DMS 273 (cell line): ENCODE measurements around the gene ACP1.

Experiments
- DNase-seq: peaks from one replicate; lab custom pipeline; 2025; ENCODE audit not compliant: unreplicated experiment; lab: John Stamatoyannopoulos, UW

Gene ACP1

DNA sequence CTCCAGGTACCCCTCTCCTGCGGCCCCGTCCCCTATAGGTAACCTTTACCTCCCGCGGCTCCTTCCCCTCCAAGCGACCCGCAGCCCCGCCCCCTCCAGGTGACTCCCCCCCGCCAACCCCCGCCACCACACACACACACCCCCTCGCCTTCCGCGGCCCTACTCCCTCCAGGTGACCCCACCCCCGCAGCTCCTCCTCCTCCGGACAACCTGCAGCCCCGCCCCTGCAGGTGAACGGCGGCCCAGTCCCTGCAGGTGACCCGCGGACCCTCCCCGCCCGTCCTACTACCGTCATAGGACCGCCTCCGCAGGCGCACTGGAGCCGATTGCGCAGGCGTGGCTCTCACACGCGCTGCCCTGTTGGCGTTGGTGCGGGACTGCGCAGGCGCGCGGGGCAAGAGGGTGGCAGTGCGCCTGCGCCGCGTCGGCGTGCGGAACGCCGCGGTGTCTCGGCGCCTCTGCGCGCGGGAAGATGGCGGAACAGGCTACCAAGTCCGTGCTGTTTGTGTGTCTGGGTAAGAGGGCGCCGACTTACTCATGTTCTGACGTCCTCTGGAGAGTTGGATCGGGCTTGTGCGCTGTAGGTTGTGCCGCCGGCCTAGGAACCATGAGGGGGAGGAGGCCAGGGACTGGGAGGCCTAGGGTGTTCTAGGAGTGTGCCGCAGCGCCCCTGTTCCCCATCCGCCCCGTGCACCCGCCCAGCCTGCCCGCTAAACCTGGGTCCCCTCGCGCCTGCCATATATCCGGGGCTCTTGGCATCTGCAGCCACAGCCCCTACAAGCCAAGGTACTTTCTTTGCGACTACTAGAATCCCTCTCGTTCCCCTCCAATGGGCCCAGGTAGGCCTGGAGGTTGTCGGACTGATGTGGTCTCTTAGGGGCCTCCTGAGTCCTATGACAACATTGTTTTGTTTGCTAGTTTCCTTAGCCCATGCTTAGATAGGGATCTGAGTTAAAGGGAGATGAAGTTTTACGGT, at the start of gene ACP1:
ACP1 (plus strand) TSS at position 455 of the 976 bp plus-strand sequence; CDS start at position 473, 18 bp downstream.
- DNase-seq: peak; percentile 98

DNA sequence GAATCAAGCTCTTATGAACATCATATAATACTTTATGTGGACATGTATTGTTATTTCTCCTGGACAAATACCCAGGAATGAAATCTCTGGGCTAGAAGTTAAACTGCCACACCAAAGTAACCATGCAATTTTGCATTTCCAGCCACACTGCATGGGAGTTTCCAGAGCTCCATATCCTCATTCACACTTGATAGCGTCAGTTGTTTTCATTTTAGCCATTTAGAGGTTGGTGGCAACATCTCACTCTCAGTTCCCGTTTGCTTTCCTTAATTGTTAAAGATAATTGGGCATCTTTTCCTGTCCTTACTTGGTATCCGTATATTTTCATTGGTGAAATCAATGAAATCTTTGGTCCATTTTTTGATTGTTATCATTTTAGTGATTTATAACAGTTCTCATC, 48.7 kb upstream of the ACP1 start:
- DNase-seq: no peak

GRCh38 chr2:223451-223850, 41.3 kb upstream of the ACP1 start:
- DNase-seq: no peak

DNA sequence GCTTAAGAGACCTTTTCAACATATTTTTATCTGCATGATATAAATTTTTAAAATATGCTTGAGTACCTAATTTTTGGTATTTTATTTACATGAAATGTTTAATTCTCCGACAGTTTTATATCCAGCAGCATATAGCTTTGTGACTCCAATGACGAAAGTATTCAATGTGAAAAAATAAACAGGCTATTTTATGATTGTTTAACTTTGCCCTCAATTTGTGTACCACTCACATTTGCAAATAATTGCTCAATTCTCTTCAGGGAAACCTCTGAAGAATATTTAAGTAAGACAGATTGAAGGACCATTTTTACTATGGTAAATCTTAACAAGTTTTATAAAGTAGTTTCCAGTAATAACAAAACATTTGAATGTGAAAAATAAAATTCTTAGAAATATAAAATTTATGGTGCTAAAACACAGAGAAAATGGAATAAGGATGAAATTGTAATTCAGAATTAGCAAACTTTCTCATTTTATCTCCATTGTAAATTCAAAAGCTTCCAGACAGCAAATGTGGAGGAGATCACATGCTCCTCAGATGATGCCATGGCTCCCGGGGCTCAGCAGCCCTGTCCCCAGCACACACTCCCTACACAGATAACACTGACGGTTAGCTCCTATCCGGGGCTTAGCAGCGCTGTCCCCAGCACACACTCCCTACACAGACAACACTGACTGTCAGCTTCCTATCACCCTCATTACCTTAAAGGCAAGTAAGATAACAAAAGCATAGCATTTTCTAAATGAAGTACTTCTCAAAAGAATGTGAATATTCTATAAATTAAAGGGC, 40.6 kb upstream of the ACP1 start:
- no peak for DNase-seq

DNA sequence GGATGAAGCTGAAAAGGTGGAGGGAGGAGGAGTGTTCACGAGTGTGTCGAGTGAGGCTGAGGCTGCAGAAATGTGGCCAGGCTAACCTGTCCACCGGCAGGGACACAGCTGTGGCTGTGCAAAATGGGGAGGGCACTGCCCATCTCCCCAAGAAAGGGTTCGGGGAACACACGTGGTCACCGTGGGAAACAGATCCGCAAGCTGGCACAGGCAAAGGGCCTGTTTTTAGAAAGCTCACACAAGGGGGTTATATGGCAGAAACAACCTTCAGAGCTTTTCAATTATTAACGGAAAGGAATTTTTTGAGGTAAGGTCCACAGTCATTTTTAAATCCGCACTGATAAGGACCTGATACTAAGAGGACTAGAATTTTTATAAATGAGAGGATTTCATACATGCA, 36.6 kb upstream of the ACP1 start:
- no peak for DNase-seq

- DNase-seq: no peak
These were observed 36.0 kb upstream of the ACP1 start for GRCh38 chr2:228518-229278.

DNA sequence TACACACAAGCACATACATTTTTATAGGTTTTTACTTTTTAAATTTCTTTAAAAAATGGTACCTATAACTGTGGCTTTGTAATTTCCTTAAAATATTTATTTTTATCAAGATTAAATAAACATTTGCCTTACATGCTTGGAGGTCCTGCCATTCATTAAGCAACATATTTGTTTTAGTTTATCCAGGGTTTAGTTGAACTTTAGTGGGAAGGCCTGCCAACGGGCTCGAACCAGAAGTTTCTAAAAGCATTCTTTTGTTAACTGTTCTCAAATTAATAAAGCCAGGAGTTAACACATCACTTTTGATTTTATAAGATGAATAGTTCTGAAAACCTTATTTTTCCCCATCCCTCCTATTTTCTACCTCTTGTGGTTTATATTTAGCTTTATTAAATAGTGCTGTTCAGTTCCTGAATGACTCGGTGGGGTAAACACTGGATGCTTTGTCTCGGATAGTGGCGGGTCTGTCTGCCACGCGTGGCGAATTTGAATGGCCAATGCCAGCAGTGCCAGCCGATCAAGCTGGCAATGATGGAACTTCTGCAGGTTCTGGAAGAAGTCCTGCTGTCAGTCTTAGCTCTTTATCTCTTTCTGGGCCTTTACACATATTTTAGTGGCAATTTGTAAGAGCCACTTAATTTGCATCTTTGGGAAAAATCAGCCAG, 33.1 kb upstream of the ACP1 start:
- DNase-seq: no peak

- DNase-seq: no peak
These were observed 31.7 kb upstream of the ACP1 start for GRCh38 chr2:233030-233429.

DNA sequence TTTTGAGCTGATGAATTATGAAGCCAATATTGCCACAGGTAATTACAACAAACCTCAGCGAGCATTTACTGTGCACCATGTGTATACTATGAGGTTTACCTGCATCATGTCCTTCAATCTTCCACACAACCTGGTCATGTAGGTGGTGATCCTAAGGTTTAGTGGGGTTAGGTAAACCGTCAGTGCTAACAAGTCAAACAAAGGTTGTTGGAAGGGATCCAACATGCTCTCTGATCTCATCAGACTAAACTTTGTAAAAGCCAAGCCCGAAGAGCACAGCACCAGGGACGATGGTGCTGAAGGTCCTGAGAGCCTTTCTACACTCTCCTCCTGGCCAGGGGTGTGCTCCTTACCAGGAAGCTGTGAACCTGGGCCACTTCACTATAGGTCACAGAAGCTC, 30.3 kb upstream of the ACP1 start:
- DNase-seq: no peak

- DNase-seq: no peak
These were observed 27.7 kb upstream of the ACP1 start for GRCh38 chr2:236993-237539.

DNA sequence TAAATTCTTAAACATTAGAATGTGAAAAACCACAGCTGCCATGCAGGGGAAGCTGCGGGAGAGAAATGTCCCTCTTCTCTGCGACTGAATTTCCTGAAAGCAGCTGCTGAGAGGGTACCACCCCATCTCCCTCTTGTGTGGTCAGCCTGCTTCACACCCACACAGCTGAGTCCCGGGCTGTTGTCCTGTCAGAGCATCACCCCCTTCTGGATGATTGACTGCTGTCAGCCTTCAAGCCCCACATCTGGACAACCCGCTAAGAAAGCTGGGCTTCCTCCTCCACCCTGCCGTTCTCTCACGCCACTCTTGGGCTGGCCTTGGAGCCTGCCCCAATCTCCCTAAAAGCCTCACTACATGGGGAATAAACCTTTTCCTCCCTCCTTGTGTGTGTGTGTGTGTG, 26.9 kb upstream of the ACP1 start:
- DNase-seq: no peak

GRCh38 chr2:238431-238830, 26.3 kb upstream of the ACP1 start:
- DNase-seq: no peak

DNA sequence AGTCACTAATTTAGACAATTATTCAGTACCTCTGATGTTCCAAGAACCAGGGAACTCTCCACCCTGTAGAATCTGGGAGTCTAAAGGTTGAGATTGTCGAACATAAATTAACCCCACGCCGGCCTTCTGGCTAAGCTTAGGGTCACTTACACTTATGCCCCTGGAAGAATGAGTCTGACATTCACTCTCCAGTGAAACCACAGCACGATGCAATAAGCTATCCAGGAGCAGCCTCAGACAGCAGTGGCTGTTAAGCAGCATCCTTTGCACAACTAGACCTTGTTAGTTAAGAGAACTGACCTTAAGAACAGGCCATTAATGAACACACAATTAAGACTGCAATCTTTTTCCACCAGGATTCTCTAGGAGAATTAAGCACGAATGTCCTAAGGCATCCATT, 25.9 kb upstream of the ACP1 start:
- DNase-seq: no peak

DNA sequence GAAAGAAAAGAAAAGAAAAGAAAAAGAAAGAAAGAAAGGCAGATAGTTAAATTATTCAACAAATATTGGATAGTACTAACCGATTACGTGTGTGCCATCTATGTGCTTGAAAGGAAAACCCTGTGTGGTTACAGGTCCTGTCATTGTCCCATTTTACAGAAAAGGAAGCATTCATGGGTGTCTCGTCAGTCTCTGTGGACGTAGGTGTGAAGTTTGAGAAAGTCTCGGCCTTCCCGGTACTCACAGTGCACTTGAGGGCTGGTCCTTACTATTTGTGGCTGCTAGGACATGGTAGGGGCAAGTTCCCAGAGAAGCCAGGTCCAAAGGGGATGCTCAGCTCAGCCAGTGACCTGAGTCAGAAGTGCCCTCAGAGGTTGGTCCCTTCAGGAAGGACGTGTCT, 20.2 kb upstream of the ACP1 start:
- DNase-seq: no peak

- peak; percentile 79 for DNase-seq
These were observed 18.1 kb upstream of the ACP1 start for GRCh38 chr2:246489-247144.

DNA sequence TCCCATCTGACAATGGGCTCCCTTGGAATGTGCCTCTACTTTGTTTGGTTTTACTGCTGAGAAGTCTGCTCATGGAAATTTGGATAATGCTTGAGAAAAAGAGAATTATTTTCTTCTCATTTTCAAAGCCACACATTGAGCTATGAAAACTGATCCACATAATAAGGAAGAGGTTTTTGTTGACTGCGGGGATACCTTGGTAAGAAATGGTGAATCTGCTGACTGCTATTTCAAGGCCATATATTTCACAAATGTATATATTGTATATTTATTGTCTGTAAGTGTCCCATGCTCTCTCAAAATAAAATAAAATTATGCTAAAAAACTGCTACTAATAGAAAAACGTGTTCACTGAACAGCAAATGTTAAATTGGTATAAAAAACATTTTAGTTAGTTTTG, 16.0 kb upstream of the ACP1 start:
- no peak for DNase-seq

- DNase-seq: no peak
These were observed 15.2 kb upstream of the ACP1 start for GRCh38 chr2:249538-250042.

DNA sequence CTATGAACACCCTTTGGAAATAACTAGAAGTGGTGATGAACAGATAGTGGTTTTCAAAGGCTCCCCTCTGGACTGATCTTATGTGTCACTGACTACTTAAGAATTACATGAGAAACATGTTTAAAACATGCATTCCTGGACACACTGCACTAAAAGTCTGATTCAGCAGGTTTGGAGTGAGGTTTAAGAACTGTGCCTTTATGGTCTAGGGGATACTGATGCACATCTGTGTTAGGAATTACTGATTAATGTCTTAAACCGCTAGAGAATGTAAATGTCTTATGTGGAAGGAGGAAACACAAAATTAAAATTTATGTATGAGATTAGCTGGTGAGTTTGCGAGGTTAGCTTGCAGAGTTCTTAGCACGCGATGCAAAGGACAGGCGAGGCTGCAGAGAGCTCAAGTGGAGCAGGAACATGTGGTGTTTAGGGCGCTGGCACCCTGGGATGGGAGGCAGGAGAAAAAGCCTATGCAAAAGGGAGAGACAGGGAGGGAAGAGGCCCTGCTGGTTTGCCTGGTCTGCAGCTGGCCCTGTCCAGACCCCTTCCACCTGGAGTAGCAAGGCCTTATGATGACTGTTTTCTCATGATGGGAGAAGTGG, 12.6 kb upstream of the ACP1 start:
- no peak for DNase-seq

DNA sequence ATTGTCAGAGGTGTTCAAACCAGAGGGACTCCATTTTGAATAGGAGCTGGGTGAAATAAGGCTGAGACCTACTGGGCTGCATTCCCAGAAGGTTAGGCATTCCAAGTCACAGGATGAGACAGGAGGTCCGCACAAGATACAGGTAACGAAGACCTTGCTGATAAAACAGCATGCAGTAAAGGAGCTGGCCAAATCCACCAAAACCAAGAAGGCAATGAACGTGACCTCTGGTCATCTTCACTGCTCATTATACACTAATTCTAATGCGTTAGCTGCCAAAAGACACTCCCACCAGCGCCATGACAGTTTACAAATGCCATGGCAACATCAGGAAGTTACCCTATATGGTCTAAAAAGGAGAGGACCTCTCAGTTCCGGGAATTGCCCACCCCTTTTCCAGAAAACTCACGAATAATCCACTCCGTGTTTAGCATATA, 11.5 kb upstream of the ACP1 start:
- DNase-seq: no peak
